ENCODE results near the gene PTPA.

DNA sequence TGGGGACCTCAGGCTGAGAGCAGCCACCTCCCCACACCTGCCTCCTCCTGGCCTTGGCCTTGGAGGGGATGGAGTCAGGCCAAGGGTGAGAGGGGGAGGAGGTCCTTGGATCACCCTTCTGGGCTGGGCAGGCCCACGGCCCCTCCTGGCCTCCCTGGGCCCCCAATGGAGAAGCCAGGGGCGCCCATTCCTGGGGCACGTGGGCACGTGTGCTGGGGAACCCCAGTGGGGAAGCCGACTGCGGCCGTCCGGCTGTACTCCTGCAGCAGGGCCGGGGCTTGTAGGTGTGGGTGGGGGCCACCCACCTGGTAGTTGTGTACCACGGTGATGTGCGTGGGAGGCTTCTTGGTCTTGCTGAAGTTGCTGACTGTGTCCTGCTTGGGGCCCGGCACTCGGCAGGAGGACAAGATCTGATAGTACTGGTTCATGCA lies 9.1 kb upstream of the PTPA start:
- no peak for TF ChIP-seq EZH2 (IDR thresholded peaks at IDR 0.05; ENCODE audit: low read length, missing control alignments)
- TF ChIP-seq, protein P1, sequence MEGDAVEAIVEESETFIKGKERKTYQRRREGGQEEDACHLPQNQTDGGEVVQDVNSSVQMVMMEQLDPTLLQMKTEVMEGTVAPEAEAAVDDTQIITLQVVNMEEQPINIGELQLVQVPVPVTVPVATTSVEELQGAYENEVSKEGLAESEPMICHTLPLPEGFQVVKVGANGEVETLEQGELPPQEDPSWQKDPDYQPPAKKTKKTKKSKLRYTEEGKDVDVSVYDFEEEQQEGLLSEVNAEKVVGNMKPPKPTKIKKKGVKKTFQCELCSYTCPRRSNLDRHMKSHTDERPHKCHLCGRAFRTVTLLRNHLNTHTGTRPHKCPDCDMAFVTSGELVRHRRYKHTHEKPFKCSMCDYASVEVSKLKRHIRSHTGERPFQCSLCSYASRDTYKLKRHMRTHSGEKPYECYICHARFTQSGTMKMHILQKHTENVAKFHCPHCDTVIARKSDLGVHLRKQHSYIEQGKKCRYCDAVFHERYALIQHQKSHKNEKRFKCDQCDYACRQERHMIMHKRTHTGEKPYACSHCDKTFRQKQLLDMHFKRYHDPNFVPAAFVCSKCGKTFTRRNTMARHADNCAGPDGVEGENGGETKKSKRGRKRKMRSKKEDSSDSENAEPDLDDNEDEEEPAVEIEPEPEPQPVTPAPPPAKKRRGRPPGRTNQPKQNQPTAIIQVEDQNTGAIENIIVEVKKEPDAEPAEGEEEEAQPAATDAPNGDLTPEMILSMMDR (conservative IDR thresholded peaks at IDR 0.05 in 1 of 2, IDR thresholded peaks at IDR 0.05 in 1 of 2; ENCODE audit: low read depth in 1 of 2, low read length in 2 of 2): no peak
